HG03045 (cell line): ENCODE measurements around the gene CCSER1.
"Not testable (repeated sequence)": the region's sequence is repeated elsewhere in the genome, so short reads cannot be mapped to it uniquely, and the experiment has no call there.

Experiments used
- ATAC-seq: cut with Tn5 transposase; IDR thresholded peaks from one replicate; pipeline ENCODE4 v1.9.1; 2021; ENCODE audit warnings: mild to moderate bottlenecking, moderate library complexity; ENCODE audit not compliant: unreplicated experiment

Gene CCSER1

GRCh38 chr4:91611782-91612181 lies 1484.6 kb downstream of the CCSER1 start:
- ATAC-seq: no peak

- ATAC-seq: no peak
Measured at GRCh38 chr4:91620952-91621351, 1493.8 kb downstream of the CCSER1 start.

DNA sequence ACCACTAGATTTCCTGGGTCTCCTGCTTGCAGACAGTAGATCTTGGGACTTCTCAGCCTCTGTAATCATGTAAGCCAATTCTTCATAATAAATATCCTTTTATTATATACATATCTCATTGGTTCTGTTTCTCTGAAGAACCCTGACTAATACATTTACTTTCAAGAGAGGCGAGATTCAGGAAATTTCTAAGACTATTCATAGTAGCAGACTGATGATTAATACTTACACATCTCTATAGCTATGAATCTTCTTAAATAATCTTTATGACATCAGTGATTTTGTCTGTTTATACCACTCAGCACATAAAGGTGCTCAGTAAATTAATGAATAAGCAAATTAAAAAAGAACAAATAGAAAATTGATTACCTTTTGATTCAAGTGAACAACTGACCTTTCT lies 1494.3 kb downstream of the CCSER1 start:
- no peak for ATAC-seq

GRCh38 chr4:91622925-91623602 lies 1495.9 kb downstream of the CCSER1 start:
- no peak for ATAC-seq

DNA sequence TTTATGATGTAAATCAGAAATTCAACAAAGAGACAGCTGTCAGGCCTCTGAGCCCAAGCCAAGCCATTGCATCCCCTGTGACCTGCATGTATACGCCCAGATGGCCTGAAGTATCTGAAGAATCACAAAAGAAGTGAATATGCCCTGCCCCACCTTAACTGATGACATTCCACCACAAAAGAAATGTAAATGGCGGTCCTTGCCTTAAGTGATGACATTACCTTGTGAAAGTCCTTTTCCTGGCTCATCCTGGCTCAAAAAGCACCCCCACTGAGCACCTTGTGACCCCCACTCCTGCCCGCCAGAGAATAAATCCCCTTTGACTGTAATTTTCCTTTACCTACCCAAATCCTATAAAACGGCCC lies 1496.4 kb downstream of the CCSER1 start:
- ATAC-seq: not testable (repeated sequence)

GRCh38 chr4:91630054-91630453 lies 1502.9 kb downstream of the CCSER1 start:
- ATAC-seq: no peak

GRCh38 chr4:91630764-91631163 lies 1503.6 kb downstream of the CCSER1 start:
- ATAC-seq: no peak

DNA sequence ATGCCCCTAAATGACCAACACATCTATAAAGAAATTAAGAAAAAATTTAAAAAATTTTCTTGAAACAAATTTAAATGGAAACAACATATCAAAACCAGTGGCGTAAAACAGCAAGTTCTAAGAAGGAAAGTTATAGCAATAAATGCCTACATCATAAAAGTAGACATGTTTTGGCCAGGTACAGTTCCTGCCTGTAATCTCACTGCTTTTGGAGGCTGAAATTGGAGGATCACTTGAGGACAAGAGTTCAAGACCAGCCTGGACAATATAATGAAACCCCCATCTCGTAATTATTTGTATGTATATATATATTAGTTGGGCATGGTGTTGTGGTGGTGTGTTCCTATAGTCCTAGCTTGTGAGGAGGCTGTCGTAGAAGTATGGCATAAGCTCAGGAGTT lies 1504.1 kb downstream of the CCSER1 start:
- ATAC-seq: no peak

- ATAC-seq: no peak
Measured at GRCh38 chr4:91636083-91636482, 1508.9 kb downstream of the CCSER1 start.
